NCI-H446 treated with DMSO at 0.1 percent for 48 hours (cell line): Measurements from ENCODE around the gene CSRNP3.

Source experiments
- DNase-seq: peaks from one replicate; lab custom pipeline; 2025; lab: John Stamatoyannopoulos, UW

Gene CSRNP3

DNA sequence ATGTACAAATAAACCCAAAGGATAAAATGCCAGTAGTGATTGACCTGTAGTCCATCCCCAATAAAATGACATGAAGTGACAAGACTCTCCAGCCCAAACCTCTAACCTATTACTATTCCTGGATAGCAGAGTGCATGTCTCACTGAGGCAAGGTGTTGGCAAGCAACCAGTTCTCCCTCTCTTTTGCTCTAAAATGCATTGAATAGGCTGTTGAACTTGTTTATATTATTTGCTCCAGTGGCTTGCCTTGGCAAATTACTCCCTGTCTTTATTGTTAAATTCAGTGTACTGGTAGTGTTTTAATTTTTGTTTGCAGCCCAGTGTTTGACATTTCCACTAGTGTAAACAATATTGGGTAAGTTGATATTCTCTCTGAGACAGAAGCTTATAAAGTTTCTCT lies 70.5 kb downstream of the CSRNP3 start:
- DNase-seq, result peak; percentile 23

DNA sequence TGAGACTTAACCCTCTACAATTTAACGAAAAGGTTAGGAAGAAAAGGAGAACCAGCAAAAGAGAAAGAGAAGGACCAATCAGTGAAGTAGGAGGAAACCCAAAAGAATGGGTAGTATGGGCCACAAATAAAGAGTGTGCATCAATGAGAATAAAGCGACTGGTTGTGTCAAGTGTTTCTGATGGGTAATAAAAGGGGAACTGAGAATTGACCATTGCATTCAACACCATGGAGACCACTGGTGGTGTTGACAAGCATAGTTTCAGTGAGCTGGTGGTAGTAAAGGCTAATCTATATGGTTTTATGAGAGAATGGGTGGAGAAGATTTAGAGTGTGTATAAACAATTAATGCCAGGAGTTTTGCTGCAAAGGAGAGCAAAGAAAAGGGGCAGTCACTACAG lies 75.4 kb downstream of the CSRNP3 start:
- no peak for DNase-seq

DNA sequence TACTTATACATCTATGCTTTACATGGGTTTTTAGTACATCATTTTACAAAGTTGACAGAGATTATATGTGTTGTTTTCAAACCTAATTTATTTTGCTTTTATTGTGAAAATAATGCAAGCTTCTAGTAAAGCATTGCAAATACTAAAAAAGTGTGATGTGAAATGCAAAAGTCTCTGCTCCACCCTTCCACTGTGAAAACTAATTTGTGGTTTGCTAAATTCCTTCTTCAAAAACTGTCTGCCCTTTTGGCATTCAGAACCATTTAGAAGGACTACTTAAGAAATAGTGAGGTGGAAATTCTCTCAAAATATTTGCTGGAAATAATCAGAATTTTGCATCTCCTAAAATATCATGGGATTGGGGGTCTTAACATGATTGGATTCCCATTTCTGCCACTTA lies 78.4 kb downstream of the CSRNP3 start:
- no peak for DNase-seq

DNA sequence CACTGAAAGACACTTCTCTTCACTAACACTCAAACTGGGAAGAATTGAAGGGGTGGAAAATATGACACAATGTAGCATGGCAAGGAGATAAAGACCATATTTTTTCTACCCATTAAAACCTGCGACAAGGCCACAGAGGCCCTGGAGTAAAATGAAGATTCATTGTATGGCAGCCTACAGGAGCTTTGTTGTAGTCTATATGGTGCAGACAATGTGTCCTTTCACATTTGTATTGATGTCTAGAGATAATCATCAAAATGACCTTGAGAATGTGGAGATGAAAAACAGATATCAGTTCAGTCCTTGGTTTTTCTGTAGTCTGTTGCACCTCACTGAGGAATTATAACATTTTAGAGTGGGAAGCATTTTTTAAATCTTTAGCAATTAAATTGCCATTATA lies 80.1 kb downstream of the CSRNP3 start:
- no peak for DNase-seq

DNA sequence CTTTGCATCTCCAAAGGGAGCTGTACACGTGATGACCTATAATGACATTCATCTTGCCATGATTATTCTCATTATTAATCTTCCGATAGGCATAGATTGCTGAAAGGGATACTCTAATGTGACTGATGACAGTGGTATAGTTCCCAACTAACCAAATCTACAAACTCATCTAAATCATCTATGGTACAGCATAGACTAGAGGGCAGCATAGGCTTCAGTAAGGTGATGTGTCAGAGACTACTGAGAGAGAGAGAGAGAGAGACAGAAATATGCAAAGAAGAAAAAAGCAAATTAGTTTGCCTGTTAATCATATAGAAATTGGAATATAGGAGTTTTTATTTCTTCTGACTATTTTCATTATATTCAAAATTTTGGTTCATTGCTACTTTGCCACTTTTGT lies 89.3 kb downstream of the CSRNP3 start:
- DNase-seq, result no peak

DNA sequence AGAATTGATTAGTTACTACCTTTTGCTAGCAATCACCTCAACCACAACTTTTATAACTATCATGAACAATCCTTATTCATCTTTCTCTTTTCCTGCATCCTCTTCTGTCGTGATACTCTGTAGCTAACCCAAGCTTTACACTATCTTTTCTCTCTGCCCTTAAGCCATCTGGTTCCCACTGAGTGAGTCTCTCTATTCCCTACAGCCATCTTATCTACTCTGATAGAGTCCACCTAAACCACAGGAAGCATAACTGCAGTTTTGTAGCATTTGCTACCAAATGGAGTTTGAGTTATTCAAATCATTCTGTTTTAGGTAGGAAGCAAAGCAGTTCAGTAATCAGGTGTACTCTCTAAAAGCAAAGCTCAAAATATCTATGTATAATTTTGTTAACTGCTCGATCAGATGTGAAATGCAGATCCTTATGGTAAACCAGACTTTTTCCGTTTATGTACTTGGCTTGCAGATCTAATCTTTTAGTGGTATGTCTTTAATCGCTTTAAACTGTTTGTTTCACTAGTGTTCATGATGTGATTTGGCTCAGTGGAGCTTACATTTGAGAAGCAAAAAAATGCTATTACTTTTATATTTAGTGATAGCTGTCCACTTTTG lies 91.0 kb downstream of the CSRNP3 start:
- no peak for DNase-seq

DNA sequence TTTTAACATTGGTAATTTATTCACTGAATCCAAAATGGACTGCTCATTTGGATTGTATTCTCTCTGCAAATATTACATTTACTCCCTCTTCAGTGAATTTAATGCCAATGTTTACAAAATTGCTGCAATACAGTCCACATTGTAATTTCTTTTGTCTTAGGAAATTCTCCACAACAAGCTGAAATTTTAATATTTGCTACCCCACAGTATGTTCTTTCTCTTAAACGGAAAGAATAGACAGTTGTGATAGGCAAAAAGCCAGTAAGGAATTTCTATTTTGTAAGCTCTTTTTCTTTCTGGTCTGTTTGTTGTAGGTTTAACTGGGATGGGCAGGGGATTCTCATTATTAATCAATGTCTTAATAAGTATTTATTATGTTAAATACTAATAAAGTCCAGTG lies 92.0 kb downstream of the CSRNP3 start:
- no peak for DNase-seq

DNA sequence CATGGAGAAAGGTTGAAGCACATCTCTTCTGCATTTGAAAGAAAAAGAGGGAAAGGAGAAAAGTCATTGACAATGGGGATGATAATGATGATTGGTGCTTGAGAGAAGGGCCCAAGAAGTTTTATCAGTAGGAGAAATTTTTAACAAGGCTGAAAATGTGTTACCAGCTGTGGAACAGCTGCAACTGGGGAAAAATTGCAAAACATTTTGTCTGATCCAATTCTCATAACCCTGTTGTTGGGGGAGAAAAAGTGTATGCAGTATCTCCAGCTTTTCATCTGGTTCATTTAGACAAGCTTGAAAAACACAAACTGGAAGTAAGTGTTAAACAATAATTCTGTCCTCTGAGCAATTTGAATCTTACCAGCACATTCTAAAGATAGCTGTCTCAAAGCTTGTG lies 92.7 kb downstream of the CSRNP3 start:
- no peak for DNase-seq

DNA sequence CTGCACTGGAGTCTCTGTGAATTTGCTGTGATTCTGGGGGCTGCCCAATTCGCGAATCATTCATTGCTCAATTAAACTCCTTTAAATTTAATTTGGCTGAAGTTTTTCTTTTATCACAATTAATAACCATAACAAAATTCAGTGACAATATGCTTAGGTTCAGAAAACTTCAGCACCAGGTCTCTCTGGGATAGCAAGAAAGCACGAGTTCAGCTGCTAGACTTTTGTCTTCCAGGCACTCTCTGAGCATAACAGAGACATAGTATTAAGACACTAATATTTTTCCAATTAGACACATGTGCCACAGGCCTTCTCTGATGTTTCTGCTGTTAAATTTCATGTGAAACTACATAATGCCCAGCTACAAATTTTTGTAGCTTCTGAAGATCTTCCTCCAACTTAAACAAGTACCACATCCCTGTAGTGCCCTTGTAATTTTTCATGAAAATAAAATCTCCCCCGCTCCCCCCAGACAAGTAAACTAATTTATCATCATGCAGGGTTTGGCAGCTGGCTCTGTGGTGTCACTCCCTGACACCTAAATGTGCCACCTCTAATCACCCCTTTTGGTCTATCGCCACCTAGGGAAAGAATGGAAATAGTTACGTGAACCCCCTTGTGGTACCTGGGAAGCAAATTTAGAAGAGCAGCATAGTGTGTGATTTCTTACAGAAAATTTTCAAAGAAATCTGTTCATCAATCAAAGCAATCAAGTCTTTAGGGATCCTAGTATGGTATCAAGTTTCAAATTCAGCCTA lies 94.1 kb downstream of the CSRNP3 start:
- no peak for DNase-seq

DNA sequence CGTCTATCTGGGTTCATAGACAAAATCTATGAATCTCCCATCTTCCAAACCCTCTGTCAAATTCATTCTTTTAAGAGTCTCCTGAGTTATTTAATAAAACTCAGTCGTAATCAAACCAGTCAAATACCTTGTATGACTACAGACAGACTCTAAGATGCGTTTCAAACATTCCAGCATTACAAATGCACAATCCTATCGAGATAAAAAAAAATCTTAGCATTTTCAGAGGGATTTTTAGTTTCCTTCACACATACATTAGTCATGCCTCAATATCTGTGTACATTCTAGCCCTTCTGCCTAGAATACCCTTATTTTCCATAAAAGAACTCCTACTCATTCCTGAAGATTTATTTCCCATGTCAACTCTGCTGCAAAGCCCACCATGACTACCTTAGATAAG lies 96.5 kb downstream of the CSRNP3 start:
- DNase-seq, result no peak

DNA sequence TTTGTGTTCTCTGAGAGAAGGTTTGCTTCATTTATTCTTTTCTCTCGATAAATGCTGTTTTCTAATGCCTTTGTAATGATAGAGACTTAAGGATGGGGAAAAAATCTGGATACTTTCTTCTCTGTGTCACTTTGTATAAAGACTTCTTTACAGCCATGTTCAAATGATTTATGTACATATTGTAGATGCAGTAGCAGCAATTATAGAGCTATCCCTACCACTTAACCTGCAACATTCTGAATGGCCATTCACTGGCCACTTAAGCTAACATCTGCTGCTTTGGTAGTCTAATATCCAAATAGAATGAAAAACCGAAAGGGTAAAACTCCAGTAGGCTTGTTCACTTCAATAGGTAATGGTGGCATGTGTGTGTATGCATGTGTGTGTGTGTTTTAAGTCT lies 97.8 kb downstream of the CSRNP3 start:
- no peak for DNase-seq

DNA sequence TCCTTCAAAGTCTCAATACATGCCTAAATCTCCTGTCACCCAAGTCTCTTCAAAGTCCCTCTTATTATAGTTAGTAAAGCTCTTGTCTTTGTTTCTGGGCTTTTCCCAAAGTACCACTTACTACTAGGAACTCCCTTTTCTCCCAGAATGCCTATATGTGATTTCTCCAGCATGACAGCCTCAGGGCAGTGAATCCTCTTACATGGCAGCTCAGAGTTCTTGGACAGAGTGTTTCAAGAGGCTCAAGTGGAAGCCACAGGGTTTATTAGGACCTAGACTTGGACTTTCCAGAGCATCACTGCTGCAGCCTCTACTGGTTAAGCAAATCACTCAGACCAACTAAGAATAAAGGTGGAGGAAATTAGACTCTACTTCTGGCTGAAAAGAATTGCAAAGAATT lies 98.9 kb downstream of the CSRNP3 start:
- no peak for DNase-seq

DNA sequence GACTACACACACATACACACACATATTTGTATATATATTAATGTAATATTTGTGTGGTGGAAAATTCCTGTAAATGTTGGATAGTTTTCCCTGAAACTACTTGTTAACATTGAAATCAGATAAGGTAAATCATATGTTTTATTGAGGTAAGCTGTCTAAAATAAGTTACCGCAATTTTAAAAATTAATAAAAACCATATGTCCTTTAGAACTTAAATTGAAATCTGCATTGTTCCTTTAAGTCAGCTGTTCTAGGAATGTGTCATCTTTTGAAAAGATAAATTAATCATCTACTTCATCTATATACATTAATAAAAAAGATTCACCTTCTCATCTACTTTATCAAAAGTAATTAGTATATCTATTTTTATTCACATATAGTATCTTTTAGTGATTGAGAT lies 102.0 kb downstream of the CSRNP3 start:
- no peak for DNase-seq

DNA sequence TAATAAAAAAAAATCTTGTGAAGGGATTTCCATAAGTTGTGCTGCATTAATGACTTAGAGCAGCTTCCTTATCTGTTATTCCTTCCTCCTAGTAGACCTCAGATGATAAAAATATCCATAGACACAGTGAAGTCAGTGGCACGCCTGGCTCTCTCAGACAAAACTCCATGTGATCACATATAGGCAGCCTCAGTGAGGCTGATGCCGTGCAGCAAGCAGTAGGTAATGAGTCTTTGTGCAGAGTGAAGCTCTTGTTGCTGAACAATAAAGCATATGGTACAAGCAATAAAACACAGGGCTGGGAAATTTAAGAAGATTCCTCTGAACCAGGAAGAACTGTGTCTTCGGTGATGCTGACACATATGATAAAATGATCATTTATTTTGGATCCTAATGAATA lies 102.7 kb downstream of the CSRNP3 start:
- DNase-seq, result peak; percentile 83

DNA sequence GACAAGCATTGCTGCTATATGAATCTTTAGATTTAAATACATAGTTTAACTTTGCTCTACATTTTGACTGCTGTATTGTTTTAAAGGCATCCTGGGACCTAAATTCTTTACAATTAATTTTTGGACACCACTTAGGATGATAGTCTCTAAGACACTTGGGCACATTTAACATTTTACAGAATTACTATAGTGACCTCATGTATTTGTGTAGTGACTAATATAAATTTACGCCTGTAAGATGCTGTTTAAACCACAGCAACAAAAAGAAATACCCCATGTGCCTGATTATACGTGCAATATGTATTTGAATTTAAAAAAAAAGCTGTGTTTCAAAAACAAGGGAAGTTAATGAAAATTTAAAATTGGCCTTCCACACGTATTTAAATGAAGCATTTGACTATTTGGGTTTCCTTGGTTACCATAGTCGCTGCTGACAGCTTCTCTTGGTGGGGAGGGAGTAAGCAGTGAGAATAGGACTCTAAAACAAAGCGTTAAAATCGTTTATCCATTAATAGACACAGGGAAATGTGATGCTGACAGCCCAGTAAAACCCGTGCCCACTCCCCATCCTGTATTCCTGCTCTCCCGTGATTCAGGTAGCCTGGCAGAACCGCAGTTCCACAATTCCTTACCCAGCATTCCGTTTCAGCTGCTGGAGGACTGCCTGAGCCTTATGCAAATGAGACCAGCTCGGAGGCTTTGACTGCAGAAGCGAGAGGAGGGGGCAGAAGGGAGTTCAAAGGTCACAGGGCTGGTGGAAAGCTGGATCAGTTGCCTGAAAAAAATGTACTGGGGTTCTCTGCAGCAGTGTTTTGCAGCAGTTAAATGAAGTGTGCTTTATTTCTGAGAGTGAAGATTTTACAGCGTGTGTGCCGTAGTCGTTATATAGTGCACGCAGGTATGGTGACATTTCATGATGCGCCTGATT lies 104.3 kb downstream of the CSRNP3 start:
- peak; percentile 85 for DNase-seq

DNA sequence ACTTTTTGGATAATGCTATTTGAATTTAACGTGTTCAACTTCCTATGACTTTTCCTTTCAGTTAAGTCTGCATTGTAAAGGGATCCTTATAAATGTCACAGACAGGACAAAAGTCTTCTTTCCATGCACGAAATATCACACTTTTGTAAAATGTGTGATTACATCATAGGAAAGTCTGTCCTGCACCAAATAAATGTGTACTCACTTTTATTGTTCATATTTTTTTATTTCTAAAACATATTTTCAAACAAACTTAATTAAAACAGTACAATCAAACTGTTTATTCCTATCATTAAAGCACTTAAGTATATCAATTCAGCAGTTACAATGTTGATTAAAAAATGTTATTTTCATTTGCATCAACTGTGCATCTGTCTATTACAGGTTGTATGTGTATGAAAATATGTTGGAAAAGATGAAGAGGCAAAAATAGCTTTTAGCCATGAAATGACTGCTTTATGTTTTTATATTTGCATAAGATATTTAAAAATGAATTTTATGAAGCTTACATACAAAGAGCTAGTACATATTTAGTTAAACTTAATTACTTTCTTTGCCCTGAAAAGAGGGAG lies 105.6 kb downstream of the CSRNP3 start:
- no peak for DNase-seq

DNA sequence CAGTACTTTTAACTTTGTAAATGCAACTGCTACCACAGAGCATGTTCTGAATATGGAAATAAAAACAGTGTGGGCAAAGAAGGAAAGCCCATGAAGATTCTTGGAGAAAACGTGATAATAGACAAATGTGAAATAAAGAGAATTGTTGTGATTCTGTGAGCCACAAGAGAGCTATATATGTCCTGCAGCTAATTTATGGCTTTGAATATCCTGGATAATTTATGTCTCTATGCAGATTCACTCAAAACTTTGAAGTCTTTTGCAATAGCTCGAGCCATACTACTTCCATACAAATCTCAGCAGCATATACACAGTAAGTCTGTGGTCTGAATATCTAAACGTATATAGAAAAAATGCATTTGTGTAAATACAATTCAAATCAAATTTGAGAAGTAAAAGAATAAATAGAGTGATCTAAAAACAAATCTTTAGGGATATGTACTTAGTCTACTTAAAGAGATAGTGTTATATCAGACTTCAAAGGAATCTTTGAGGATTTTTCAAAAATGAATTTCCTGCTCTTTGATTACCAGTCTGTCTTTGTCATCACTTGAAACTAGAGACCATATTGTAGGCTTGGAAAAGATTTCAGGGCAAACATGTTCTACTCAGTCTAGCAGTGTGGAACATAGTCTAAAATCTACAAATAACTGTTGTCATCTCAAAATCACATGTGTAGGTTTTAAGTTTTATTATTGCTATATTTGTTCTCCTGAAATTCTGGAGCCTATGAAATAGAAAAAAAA lies 107.1 kb downstream of the CSRNP3 start:
- DNase-seq, result no peak

DNA sequence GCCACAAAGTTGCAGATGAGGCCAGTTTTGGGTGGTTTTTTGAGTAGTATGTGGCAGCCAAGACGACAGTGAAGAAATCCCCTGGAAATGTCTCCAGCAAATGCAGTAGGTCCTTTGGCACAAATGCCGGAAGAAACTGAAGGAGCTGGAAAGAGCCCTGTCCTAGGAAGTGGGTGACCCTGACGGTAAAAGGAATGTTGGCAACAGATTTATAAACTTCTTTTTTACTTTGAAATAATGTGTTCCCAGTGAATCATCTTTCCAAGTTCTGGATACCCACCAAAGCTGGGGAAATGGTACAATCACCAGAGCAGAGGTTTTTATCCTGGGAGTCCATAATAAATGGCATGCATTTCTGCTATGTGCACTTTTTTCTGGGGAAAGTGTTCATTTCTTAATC lies 112.9 kb downstream of the CSRNP3 start:
- DNase-seq, result no peak

DNA sequence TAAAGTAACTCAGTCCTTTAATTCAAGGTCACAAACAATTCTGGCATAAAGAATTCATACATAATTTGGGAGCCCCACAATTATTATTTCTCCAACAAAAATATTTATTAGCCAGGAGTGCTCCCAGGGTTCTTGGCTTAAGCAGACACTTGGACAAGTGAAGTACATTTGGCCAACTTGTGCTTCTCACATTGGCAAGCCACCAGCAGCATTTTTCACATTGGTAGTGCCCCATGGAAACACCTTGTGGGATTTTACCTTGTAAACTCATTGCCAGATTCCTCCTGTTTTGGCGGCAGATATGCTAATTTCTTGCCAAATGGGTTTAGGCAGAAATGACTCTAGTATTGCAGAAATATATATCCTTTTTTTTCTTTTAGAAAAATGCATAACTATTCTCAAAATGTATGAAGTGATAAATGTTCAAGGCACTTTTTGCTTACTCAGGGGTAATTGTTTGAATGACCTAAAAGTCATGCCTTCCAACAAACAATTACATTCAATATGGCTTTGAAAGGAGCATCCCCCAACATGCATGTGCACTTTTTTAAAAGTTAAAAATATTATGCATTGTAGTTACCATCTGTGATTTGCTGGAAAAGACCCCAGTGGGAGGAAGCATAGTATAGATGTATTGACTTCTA lies 113.5 kb downstream of the CSRNP3 start:
- DNase-seq, result peak; percentile 56

DNA sequence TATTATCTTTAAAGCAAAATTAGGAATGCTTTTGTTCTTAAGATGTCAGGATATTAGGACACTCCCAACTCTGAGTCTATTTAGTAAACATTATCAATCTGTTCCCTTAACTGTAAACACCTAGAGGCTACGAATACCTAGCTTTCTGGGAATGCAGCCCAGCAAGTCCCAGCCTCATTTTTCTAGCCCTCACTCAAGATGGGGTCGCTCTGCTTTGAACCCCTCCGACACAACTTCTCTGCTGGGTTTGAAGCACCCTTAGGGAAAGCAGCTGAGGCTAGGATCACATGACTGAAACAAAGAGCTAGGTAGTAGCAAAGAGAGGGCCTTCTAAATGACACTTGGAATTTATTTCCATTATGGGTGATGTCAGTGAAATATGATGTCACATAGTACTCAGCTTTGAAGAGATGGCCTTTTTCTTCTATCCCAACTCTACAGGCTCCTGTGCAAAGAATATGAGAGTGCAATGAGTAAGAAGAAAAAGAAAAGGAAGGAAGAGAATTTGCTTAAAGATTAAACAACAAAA lies 114.7 kb downstream of the CSRNP3 start:
- no peak for DNase-seq

DNA sequence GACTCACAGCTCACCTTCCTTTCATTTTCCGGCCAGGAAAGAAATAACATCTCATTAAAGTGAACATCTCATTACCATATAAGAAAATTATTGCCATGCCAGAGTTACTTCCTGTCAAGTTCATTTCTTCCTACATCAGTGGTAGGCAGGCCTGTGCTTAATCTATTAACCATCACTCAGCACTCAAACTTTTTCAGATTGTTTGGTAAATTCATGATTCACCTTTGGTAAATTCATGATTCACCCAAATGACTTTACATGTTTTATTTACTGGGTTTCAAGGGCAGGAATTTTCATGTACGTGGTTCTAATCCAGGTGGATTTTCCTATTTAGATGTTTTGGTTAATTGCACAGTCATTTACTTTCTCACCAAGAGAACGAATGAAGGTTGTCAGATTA lies 116.5 kb downstream of the CSRNP3 start:
- no peak for DNase-seq
